HepG2 (cell line): Measurements from ENCODE around the gene JAK1. TPM values are rescaled to one million over a fixed set of nuclear protein-coding genes. Genes with fewer than 3 reads are reported as not detected.

Source experiments
- CENPT ChIP-seq: sonication (generic); formaldehyde crosslinking; IDR thresholded peaks from 2 replicates; pipeline ENCODE4 v1.8.0; 2022; ENCODE audit warnings: low read depth, mild to moderate bottlenecking, moderate library complexity, missing genetic modification reagents
- FOXP4 ChIP-seq: sonication (generic); formaldehyde crosslinking; IDR thresholded peaks from 2 replicates; pipeline ENCODE4 v1.4.0; 2020; ENCODE audit warnings: missing genetic modification reagents
- YEATS4 ChIP-seq: sonication (generic); formaldehyde crosslinking; IDR thresholded peaks from 2 replicates; pipeline ENCODE4 v1.4.0; 2020; ENCODE audit warnings: missing genetic modification reagents, borderline replicate concordance
- ZNF207 ChIP-seq: fragments of 450-650 bp; IDR thresholded peaks from 2 replicates; pipeline ENCODE4 v1.6.1; 2016; ENCODE audit warnings: antibody characterized with exemption, borderline replicate concordance
- ZNF263 ChIP-seq: sonication (generic); formaldehyde crosslinking; IDR thresholded peaks from 2 replicates; pipeline ENCODE4 v1.4.0; 2020; ENCODE audit warnings: missing genetic modification reagents
- ZNF280D ChIP-seq: sonication (generic); formaldehyde crosslinking; IDR thresholded peaks from 2 replicates; pipeline ENCODE4 v1.5.1; 2020; ENCODE audit warnings: mild to moderate bottlenecking, missing genetic modification reagents
- ZNF367 ChIP-seq: sonication (generic); formaldehyde crosslinking; IDR thresholded peaks from 2 replicates; pipeline ENCODE4 v1.4.0; 2020; ENCODE audit warnings: missing genetic modification reagents, borderline replicate concordance
- ZNF646 ChIP-seq: sonication (generic); formaldehyde crosslinking; IDR thresholded peaks from 2 replicates; pipeline ENCODE4 v1.9.0; 2021; ENCODE audit warnings: mild to moderate bottlenecking, missing genetic modification reagents
- polyA plus RNA-seq, 8 experiments: library from polyadenylated mRNA; depleted of rRNA in 3 of 8; stranded (reverse) in 7 of 8; unstranded in 1 of 8; fragments of >200 nt; fragmentation: Illumina TruSeq in 4 of 8; extraction: Trizol in 4 of 8; gene quantifications; 2 replicates each; pipeline versions ENCODE4 v1.2.1 to v1.2.3, GENCODE V29; 2011 to 2016; ENCODE audit warnings: low read depth in 4 of 8, missing spikeins in 1 of 8, mixed read lengths in 1 of 8; ENCODE audit not compliant: insufficient read depth in 1 of 8
- total RNA-seq, 5 experiments: library from RNA; depleted of rRNA; stranded (reverse); fragments of >200 nt; fragmentation: Illumina TruSeq; extraction: Trizol; gene quantifications; 2 replicates each; pipeline ENCODE4 v1.2.3, GENCODE V29; 2016; ENCODE audit warnings: low read depth in 1 of 5
- TF ChIP-seq, protein P1 (sequence below): sonication (generic); formaldehyde crosslinking; IDR thresholded peaks from 2 replicates; pipeline ENCODE4 v1.5.0; 2020; ENCODE audit warnings: missing genetic modification reagents
- TF ChIP-seq, protein P2 (sequence below): sonication (generic); formaldehyde crosslinking; IDR thresholded peaks from 2 replicates; pipeline ENCODE4 v1.4.0; 2020; ENCODE audit warnings: low read depth, mild to moderate bottlenecking, missing genetic modification reagents

The JAK1 gene
- total and polyA plus RNA-seq, 2 of the 13 experiments (the other 11 are each of a cell fraction or from before 2014, with no cell fraction given) = 23.9 to 42.4 TPM

- peak; percentile 52; the same call in 1 of the 2 replicates for TF ChIP-seq ZNF646
- TF ChIP-seq ZNF367 (CRISPR knock-in tag) = no peak
- TF ChIP-seq, protein P1, sequence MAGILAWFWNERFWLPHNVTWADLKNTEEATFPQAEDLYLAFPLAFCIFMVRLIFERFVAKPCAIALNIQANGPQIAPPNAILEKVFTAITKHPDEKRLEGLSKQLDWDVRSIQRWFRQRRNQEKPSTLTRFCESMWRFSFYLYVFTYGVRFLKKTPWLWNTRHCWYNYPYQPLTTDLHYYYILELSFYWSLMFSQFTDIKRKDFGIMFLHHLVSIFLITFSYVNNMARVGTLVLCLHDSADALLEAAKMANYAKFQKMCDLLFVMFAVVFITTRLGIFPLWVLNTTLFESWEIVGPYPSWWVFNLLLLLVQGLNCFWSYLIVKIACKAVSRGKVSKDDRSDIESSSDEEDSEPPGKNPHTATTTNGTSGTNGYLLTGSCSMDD (CRISPR knock-in tag) = no peak
- TF ChIP-seq CENPT (CRISPR knock-in tag) = no peak
- TF ChIP-seq YEATS4 = no peak
- TF ChIP-seq ZNF263 = no peak
- TF ChIP-seq ZNF207 = no peak
- TF ChIP-seq, protein P2, sequence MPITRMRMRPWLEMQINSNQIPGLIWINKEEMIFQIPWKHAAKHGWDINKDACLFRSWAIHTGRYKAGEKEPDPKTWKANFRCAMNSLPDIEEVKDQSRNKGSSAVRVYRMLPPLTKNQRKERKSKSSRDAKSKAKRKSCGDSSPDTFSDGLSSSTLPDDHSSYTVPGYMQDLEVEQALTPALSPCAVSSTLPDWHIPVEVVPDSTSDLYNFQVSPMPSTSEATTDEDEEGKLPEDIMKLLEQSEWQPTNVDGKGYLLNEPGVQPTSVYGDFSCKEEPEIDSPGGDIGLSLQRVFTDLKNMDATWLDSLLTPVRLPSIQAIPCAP (CRISPR knock-in tag) = no peak
- peak; percentile 95 for TF ChIP-seq FOXP4 (CRISPR knock-in tag)
- no peak for TF ChIP-seq ZNF280D (CRISPR knock-in tag)
These were observed 20.8 kb upstream of the JAK1 start (continued) for GRCh38 chr1:64986903-64987871.
